IMR-90 (cell line): Measurements from ENCODE around the gene MOCOS. TPM values are rescaled to one million over a fixed set of nuclear protein-coding genes. Genes with fewer than 3 reads are reported as not detected.

Experiments
- ATAC-seq: fragments of 200-7000 bp; cut with Tn5 transposase; 2 replicates; pipeline ENCODE4 v1.9.1; 2020; ENCODE audit warnings: low read depth, mild to moderate bottlenecking, moderate library complexity
- BruUV-seq: library from RNA; stranded (reverse); fragments of 400-500 nt; replicated peaks from 2 replicates; lab custom pipeline; 2021; lab: Mats Ljungman, UMichigan
- CTCF ChIA-PET: fragments of 300-600 bp; formaldehyde crosslinking; extraction: SDS; loops from one replicate; lab custom pipeline; 2021; ENCODE audit warnings: antibody characterized with exemption; lab: Yijun Ruan, JAX
- POLR2A ChIA-PET: fragments of 300-600 bp; sonication (Branson Sonifier 250); formaldehyde crosslinking; loops from one replicate; lab custom pipeline; 2022; ENCODE audit warnings: antibody characterized with exemption; ENCODE audit not compliant: unreplicated experiment; lab: Charles Lee
- DNase-seq: peaks from one replicate; pipeline ENCODE4 v3.0.0; 2013
- H2AFZ ChIP-seq: replicated peaks from 2 replicates; pipeline ENCODE3; 2013; ENCODE audit warnings: low read length, mild to moderate bottlenecking; ENCODE audit not compliant: poor library complexity
- H2AK5ac ChIP-seq: 2 replicates; pipeline ENCODE4 v1.6.1; 2013; ENCODE audit warnings: low read depth, low read length, inconsistent platforms
- H2AK9ac ChIP-seq: replicated peaks from 2 replicates; pipeline ENCODE3; 2013; ENCODE audit warnings: mild to moderate bottlenecking, low read depth, low read length, moderate library complexity; ENCODE audit not compliant: poor library complexity
- H2BK120ac ChIP-seq: 2 replicates; pipeline ENCODE4 v1.6.1; 2013; ENCODE audit warnings: low read depth, low read length, inconsistent platforms
- H2BK15ac ChIP-seq: 3 replicates; pipeline ENCODE4 v1.6.1; 2013; ENCODE audit warnings: low read depth, low read length, inconsistent platforms
- H2BK20ac ChIP-seq: 2 replicates; pipeline ENCODE4 v1.6.1; 2013; ENCODE audit warnings: low read depth, mild to moderate bottlenecking, inconsistent platforms, low read length, moderate library complexity
- H2BK5ac ChIP-seq: 2 replicates; pipeline ENCODE4 v1.6.1; 2013; ENCODE audit warnings: mild to moderate bottlenecking, low read depth, low read length, inconsistent platforms; ENCODE audit not compliant: poor library complexity, severe bottlenecking
- H3K14ac ChIP-seq: replicated peaks from 2 replicates; pipeline ENCODE4 v1.6.1; 2013; ENCODE audit warnings: low read depth, low read length, inconsistent platforms
- H3K18ac ChIP-seq: 2 replicates; pipeline ENCODE4 v1.6.1; 2013; ENCODE audit warnings: low read depth, low read length, control low read depth
- H3K23ac ChIP-seq: 2 replicates; pipeline ENCODE4 v1.6.1; 2013; ENCODE audit warnings: low read depth, low read length, inconsistent platforms
- H3K27ac ChIP-seq: 2 replicates; pipeline ENCODE4 v1.5.1; 2013; ENCODE audit warnings: mild to moderate bottlenecking, control low read depth, low read length; ENCODE audit not compliant: insufficient read depth
- H3K27me3 ChIP-seq: 2 replicates; pipeline ENCODE4 v1.6.1; 2013; ENCODE audit warnings: low read length; ENCODE audit not compliant: control insufficient read depth, insufficient read depth
- H3K36me3 ChIP-seq: 2 replicates; pipeline ENCODE4 v1.6.1; 2013; ENCODE audit warnings: low read length, mixed read lengths; ENCODE audit not compliant: control insufficient read depth, insufficient read depth
- H3K4ac ChIP-seq: 2 replicates; pipeline ENCODE4 v1.6.1; 2013; ENCODE audit warnings: low read depth, low read length, inconsistent platforms
- H3K4me1 ChIP-seq: 2 replicates; pipeline ENCODE4 v1.6.1; 2013; ENCODE audit warnings: low read length, mixed read lengths; ENCODE audit not compliant: control insufficient read depth, insufficient read depth
- H3K4me2 ChIP-seq: 2 replicates; pipeline ENCODE4 v1.6.1; 2013; ENCODE audit warnings: low read depth, mild to moderate bottlenecking, control low read depth, low read length, moderate library complexity
- H3K4me3 ChIP-seq: 2 replicates; pipeline ENCODE4 v1.5.1; 2013; ENCODE audit warnings: low read depth, mild to moderate bottlenecking, control low read depth, low read length, moderate library complexity; ENCODE audit not compliant: insufficient read depth
- H3K56ac ChIP-seq: 2 replicates; pipeline ENCODE4 v1.6.1; 2013; ENCODE audit warnings: low read length, inconsistent platforms; ENCODE audit not compliant: insufficient read depth; ENCODE audit errors: extremely low read depth
- H3K79me1 ChIP-seq, 2 experiments: 2 replicates each; pipeline ENCODE4 v1.6.1; 2013; ENCODE audit warnings: low read length in 2 of 2, inconsistent platforms in 1 of 2, low read depth in 1 of 2
- H3K9ac ChIP-seq: 2 replicates; pipeline ENCODE4 v1.6.1; 2013; ENCODE audit warnings: low read depth, low read length, control low read depth
- H3K9me1 ChIP-seq: 2 replicates; pipeline ENCODE4 v1.6.1; 2013; ENCODE audit warnings: low read length, inconsistent platforms; ENCODE audit not compliant: insufficient read depth
- H3K9me3 ChIP-seq: 2 replicates; pipeline ENCODE4 v1.6.1; 2013; ENCODE audit warnings: low read length; ENCODE audit not compliant: control insufficient read depth, insufficient read depth
- H4K20me1 ChIP-seq: 2 replicates; pipeline ENCODE4 v1.6.1; 2013; ENCODE audit warnings: low read length, inconsistent platforms; ENCODE audit not compliant: insufficient read depth
- H4K5ac ChIP-seq: 2 replicates; pipeline ENCODE4 v1.6.1; 2013; ENCODE audit warnings: mild to moderate bottlenecking, low read depth, low read length, control low read depth
- H4K8ac ChIP-seq, 2 experiments: 2 replicates each; pipeline ENCODE4 v1.6.1; 2013; ENCODE audit warnings: low read depth in 2 of 2, low read length in 2 of 2, control low read depth in 1 of 2, inconsistent platforms in 1 of 2
- H4K91ac ChIP-seq: 2 replicates; pipeline ENCODE4 v1.6.1; 2013; ENCODE audit warnings: low read depth, low read length, inconsistent platforms; ENCODE audit not compliant: insufficient read depth
- BHLHE40 ChIP-seq: fragments of 150-350 bp; IDR thresholded peaks from 2 replicates; pipeline ENCODE4 v1.6.1; 2016; ENCODE audit warnings: mild to moderate bottlenecking, low read depth, low read length
- CEBPB ChIP-seq: IDR thresholded peaks from 2 replicates; pipeline ENCODE4 v1.6.1; 2012; ENCODE audit warnings: low read depth, low read length, improper control_type of control experiment
- CHD1 ChIP-seq: IDR thresholded peaks from 2 replicates; pipeline ENCODE4 v1.6.1; 2012; ENCODE audit warnings: low read depth, low read length, improper control_type of control experiment
- CTCF ChIP-seq: conservative IDR thresholded peaks from 2 replicates; pipeline ENCODE4 v1.5.1; 2012; ENCODE audit warnings: mild to moderate bottlenecking, low read depth, low read length, improper control_type of control experiment
- ELK1 ChIP-seq: fragments of 150-350 bp; IDR thresholded peaks from 2 replicates; pipeline ENCODE4 v1.6.1; 2016; ENCODE audit warnings: low read depth, mild to moderate bottlenecking, low read length, moderate library complexity, borderline replicate concordance
- FOS ChIP-seq: fragments of 150-350 bp; IDR thresholded peaks from 2 replicates; pipeline ENCODE4 v1.6.1; 2016; ENCODE audit warnings: low read depth, low read length
- MAFK ChIP-seq: IDR thresholded peaks from 2 replicates; pipeline ENCODE4 v1.6.1; 2012; ENCODE audit warnings: low read depth, low read length, improper control_type of control experiment
- MAZ ChIP-seq: IDR thresholded peaks from 2 replicates; pipeline ENCODE4 v1.6.1; 2012; ENCODE audit warnings: low read depth, mild to moderate bottlenecking, low read length, improper control_type of control experiment, moderate library complexity, borderline replicate concordance
- MXI1 ChIP-seq: IDR thresholded peaks from 2 replicates; pipeline ENCODE4 v1.6.1; 2012; ENCODE audit warnings: low read depth, mild to moderate bottlenecking, low read length, moderate library complexity, borderline replicate concordance
- NFE2L2 ChIP-seq: fragments of 150-350 bp; IDR thresholded peaks from 2 replicates; pipeline ENCODE4 v1.6.1; 2016; ENCODE audit warnings: low read depth, mild to moderate bottlenecking, low read length
- POLR2A ChIP-seq: IDR thresholded peaks from 2 replicates; pipeline ENCODE4 v1.6.1; 2012; ENCODE audit warnings: mild to moderate bottlenecking, low read depth, low read length
- RAD21 ChIP-seq: IDR thresholded peaks from 2 replicates; pipeline ENCODE4 v1.6.1; 2012; ENCODE audit warnings: low read length, improper control_type of control experiment
- RCOR1 ChIP-seq: IDR thresholded peaks from 2 replicates; pipeline ENCODE4 v1.6.1; 2012; ENCODE audit warnings: mild to moderate bottlenecking, low read length, improper control_type of control experiment; ENCODE audit not compliant: insufficient replicate concordance
- RFX5 ChIP-seq: IDR thresholded peaks from 2 replicates; pipeline ENCODE4 v1.8.0; 2012; ENCODE audit warnings: low read depth, mild to moderate bottlenecking, low read length, moderate library complexity
- SMC3 ChIP-seq: fragments of 150-350 bp; IDR thresholded peaks from 2 replicates; pipeline ENCODE4 v1.6.1; 2016; ENCODE audit warnings: low read depth, mild to moderate bottlenecking, antibody characterized with exemption, low read length, moderate library complexity
- WGBS, 2 experiments: methylation state at CpG; one replicate each; pipeline versions ENCODE4 v1.1.5 to v1.1.7; 2013; ENCODE audit warnings: missing lambda C conversion rate in 2 of 2; ENCODE audit not compliant: insufficient read length in 1 of 2; ENCODE audit errors: extremely low coverage in 2 of 2; 5-methylcytosine and 5-hydroxymethylcytosine counted together
- dilution Hi-C: fragments of 300-500 bp; cut with HindIII; formaldehyde crosslinking; loops from one replicate; pipeline ENCODE4 v1.14.3; 2018; ENCODE audit warnings: low sequenced_read_pairs; ENCODE audit not compliant: unreplicated experiment
- in situ Hi-C: fragments of 300-500 bp; cut with MboI; formaldehyde crosslinking; loops from 3 replicates; pipeline ENCODE4 v1.14.3; 2019; ENCODE audit warnings: low sequenced_read_pairs, inconsistent platforms, mixed read lengths
- intact Hi-C: fragments of 100-400 bp; cut with micrococcal nuclease; formaldehyde crosslinking; loops from 2 replicates; pipeline ENCODE4 v1.10.0; 2022
- polyA plus RNA-seq, 3 experiments: library from polyadenylated mRNA; depleted of rRNA; stranded (reverse); fragments of >200 nt; gene quantifications; 2 replicates each; pipeline ENCODE4 v1.2.3, GENCODE V29; 2012; ENCODE audit warnings: low replicate concordance in 1 of 3
- total RNA-seq: library from RNA; depleted of rRNA; stranded (reverse); fragments of >200 nt; gene quantifications from 2 replicates; pipeline ENCODE4 v1.2.3, GENCODE V29; 2012
- TF ChIP-seq, protein P1 (sequence below): fragments of 150-350 bp; IDR thresholded peaks from 2 replicates; pipeline ENCODE4 v1.6.1; 2017; ENCODE audit warnings: mild to moderate bottlenecking, antibody characterized with exemption, low read length, low read depth

Gene MOCOS
- total and polyA plus RNA-seq, 2 of the 4 experiments (the other 2 are of a cell fraction), result 1.1 to 2.2 TPM

- Histone ChIP-seq H3K14ac (no peak overlapping the region), H3K9ac (no peak overlapping the region), H3K27me3 (no peaks in the 10 kb centered on the region), H4K5ac (no peak overlapping the region), H2AK5ac (no peak overlapping the region), H3K9me1 (0 out of 2 replicates have a peak, but pooled peaks cover 5% of the 10 kb centered on the region), H3K9me3 (no peaks in the 10 kb centered on the region), H3K4me3 (no peak overlapping the region), H2AFZ (no peak overlapping the region), H4K20me1 (no peaks in the 10 kb centered on the region), H3K23ac (no peak overlapping the region), H3K27ac (no peak overlapping the region), H2AK9ac (no peak overlapping the region), H3K4ac (no peak overlapping the region), H2BK15ac (no peak overlapping the region), H3K79me1 (no peaks in the 10 kb centered on the region), H2BK20ac (no peak overlapping the region), H3K4me1 (no peaks in the 10 kb centered on the region), H3K4me2 (no peak overlapping the region), H2BK5ac (no peak overlapping the region), H2BK120ac (no peak overlapping the region), H3K36me3 (peaks cover 6% of the 10 kb centered on the region), H3K56ac (no peak overlapping the region), H3K18ac (no peak overlapping the region), H4K91ac (no peak overlapping the region), H4K8ac (no peak overlapping the region)
- dilution Hi-C loops (no loop called here), intact Hi-C loops (no loop called here), in situ Hi-C loops (no loop called here)
- no peak for ATAC-seq
- BruUV-seq, result no TSS peak
- ChIA-PET POLR2A (no interaction called here), CTCF (no interaction called here)
- WGBS, 2 experiments, result no CpG with 5 or more reads among the region's 4 CpGs
- TF ChIP-seq FOS, result no peak
- TF ChIP-seq, protein P1, sequence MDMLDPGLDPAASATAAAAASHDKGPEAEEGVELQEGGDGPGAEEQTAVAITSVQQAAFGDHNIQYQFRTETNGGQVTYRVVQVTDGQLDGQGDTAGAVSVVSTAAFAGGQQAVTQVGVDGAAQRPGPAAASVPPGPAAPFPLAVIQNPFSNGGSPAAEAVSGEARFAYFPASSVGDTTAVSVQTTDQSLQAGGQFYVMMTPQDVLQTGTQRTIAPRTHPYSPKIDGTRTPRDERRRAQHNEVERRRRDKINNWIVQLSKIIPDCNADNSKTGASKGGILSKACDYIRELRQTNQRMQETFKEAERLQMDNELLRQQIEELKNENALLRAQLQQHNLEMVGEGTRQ, result no peak
- TF ChIP-seq MAFK, result no peak
- no peak for TF ChIP-seq RCOR1
- no peak for TF ChIP-seq CTCF
- no peak for TF ChIP-seq CEBPB
- no peak for TF ChIP-seq ELK1
- TF ChIP-seq MAZ, result no peak
- TF ChIP-seq POLR2A, result no peak
- no peak for TF ChIP-seq RFX5
- TF ChIP-seq SMC3, result no peak
- no peak for TF ChIP-seq CHD1
- TF ChIP-seq NFE2L2, result no peak
- no peak for TF ChIP-seq BHLHE40
- no peak for TF ChIP-seq RAD21
- TF ChIP-seq MXI1, result no peak
- DNase-seq, result no peak
Measured at GRCh38 chr18:36205166-36205565, 17.9 kb downstream of the MOCOS start.
